ENCODE results near the gene ROCK2. TPM values are rescaled to one million over a fixed set of nuclear protein-coding genes. Genes with fewer than 3 reads are reported as not detected.

The ROCK2 gene
- total and polyA plus RNA-seq, 2 of the 13 experiments (the other 11 are each of a cell fraction or from before 2014, with no cell fraction given), result 38.1 to 119 TPM

- TF ChIP-seq KMT2A (CRISPR knock-in tag; IDR thresholded peaks at IDR 0.05) (peak; percentile 68), ONECUT2 (CRISPR knock-in tag; IDR thresholded peaks at IDR 0.05) (no peak), UBTF (CRISPR knock-in tag; IDR thresholded peaks at IDR 0.05) (peak; percentile 98), RELA (CRISPR knock-in tag; IDR thresholded peaks at IDR 0.05) (no peak), SOX6 (IDR thresholded peaks at IDR 0.05) (no peak), SOX6 (CRISPR knock-in tag; IDR thresholded peaks at IDR 0.05) (0 out of 2 replicates have a peak, but pooled peaks have one; percentile 45), RARA (CRISPR knock-in tag; IDR thresholded peaks at IDR 0.05) (no peak), SMARCC2 (IDR thresholded peaks at IDR 0.05) (no peak), MEIS1 (CRISPR knock-in tag; IDR thresholded peaks at IDR 0.05; ENCODE audit: borderline replicate concordance) (no peak), NRL (CRISPR knock-in tag; IDR thresholded peaks at IDR 0.05; ENCODE audit: borderline replicate concordance) (peak; percentile 47; the same call in 1 of the 2 replicates), TMF1 (CRISPR knock-in tag; IDR thresholded peaks at IDR 0.05; ENCODE audit: low read depth) (no peak), ZNF274 (CRISPR knock-in tag; IDR thresholded peaks at IDR 0.05) (peak; percentile 43), SRSF1 (optimal IDR thresholded peaks at IDR 0.05; ENCODE audit: low read depth, low read length) (no peak), ZFY (CRISPR knock-in tag; IDR thresholded peaks at IDR 0.05) (peak; percentile 87), ZBTB8A (CRISPR knock-in tag; IDR thresholded peaks at IDR 0.05; ENCODE audit: borderline replicate concordance, low read depth) (no peak), ZNF784 (CRISPR knock-in tag; IDR thresholded peaks at IDR 0.05; ENCODE audit: borderline replicate concordance) (no peak; the same call in 1 of the 2 replicates), LRRFIP1 (CRISPR knock-in tag; conservative IDR thresholded peaks at IDR 0.05) (no peak), HMG20A (CRISPR knock-in tag; IDR thresholded peaks at IDR 0.05; ENCODE audit: borderline replicate concordance) (no peak), ZNF331 (CRISPR knock-in tag; IDR thresholded peaks at IDR 0.05) (peak; percentile 77), SP140L (CRISPR knock-in tag; IDR thresholded peaks at IDR 0.05; ENCODE audit: borderline replicate concordance) (no peak), ZNF761 (CRISPR knock-in tag; conservative IDR thresholded peaks at IDR 0.05) (no peak), RBAK (CRISPR knock-in tag; IDR thresholded peaks at IDR 0.05) (no peak), SALL1 (CRISPR knock-in tag; IDR thresholded peaks at IDR 0.05) (peak; percentile 63), TFE3 (CRISPR knock-in tag; IDR thresholded peaks at IDR 0.05) (no peak)
Observed at GRCh38 chr2:11155381-11156035, 188.9 kb downstream of the ROCK2 start, which contains the start of gene SLC66A3 (continued).

Measured in HepG2 (cell line).